NOMO-1 (cell line): ENCODE measurements around the gene KDM3B.
A peak's percentile ranks its signal among the peaks of the same experiment; 100 is the strongest.
"Not testable (repeated sequence)": the region's sequence is repeated elsewhere in the genome, so short reads cannot be mapped to it uniquely, and the experiment has no call there.

Source experiments
- DNase-seq, 2 experiments: peaks; one replicate each; lab custom pipeline; 2025; ENCODE audit not compliant: unreplicated experiment in 2 of 2; lab: John Stamatoyannopoulos, UW

Gene KDM3B, protein sequence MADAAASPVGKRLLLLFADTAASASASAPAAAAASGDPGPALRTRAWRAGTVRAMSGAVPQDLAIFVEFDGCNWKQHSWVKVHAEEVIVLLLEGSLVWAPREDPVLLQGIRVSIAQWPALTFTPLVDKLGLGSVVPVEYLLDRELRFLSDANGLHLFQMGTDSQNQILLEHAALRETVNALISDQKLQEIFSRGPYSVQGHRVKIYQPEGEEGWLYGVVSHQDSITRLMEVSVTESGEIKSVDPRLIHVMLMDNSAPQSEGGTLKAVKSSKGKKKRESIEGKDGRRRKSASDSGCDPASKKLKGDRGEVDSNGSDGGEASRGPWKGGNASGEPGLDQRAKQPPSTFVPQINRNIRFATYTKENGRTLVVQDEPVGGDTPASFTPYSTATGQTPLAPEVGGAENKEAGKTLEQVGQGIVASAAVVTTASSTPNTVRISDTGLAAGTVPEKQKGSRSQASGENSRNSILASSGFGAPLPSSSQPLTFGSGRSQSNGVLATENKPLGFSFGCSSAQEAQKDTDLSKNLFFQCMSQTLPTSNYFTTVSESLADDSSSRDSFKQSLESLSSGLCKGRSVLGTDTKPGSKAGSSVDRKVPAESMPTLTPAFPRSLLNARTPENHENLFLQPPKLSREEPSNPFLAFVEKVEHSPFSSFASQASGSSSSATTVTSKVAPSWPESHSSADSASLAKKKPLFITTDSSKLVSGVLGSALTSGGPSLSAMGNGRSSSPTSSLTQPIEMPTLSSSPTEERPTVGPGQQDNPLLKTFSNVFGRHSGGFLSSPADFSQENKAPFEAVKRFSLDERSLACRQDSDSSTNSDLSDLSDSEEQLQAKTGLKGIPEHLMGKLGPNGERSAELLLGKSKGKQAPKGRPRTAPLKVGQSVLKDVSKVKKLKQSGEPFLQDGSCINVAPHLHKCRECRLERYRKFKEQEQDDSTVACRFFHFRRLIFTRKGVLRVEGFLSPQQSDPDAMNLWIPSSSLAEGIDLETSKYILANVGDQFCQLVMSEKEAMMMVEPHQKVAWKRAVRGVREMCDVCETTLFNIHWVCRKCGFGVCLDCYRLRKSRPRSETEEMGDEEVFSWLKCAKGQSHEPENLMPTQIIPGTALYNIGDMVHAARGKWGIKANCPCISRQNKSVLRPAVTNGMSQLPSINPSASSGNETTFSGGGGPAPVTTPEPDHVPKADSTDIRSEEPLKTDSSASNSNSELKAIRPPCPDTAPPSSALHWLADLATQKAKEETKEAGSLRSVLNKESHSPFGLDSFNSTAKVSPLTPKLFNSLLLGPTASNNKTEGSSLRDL (N-terminal part only)

DNA sequence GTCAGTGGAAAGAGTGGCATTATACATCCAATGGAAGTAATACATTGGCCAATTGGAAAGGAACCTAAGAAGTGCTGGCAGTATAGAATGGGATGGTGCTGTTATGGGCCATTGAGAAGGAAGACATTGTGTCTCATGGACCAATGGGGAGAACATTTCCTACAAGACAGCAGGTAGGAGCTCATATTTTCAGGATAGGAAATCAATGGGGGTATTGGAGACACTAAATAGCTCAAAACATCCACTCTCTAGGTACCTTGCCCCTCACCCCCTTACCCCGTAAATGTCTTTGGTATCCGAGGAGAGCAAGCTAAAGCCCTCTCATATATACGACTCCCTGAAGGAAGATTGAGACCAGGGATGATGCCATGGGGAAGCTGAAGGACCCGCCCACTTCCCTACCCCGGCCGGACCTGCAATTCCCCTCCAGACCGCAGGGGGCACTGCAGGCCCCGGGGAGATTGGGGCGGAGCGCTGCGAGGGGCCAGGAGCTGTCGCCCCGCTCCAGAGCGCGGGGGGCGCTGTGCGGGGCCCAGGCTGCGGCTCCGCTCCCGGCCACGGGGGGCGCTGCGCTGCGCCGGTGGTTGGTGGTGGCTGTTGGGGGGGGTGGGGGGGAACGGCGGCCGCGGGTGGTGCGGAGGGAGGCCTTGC, at the start of gene KDM3B:
Gene KDM3B, plus strand, starts transcription at position 615 of the 651 bp plus-strand sequence. CDS start 111 bp downstream, outside the sequence.
- DNase-seq = peak; percentile 75 to 88

DNA sequence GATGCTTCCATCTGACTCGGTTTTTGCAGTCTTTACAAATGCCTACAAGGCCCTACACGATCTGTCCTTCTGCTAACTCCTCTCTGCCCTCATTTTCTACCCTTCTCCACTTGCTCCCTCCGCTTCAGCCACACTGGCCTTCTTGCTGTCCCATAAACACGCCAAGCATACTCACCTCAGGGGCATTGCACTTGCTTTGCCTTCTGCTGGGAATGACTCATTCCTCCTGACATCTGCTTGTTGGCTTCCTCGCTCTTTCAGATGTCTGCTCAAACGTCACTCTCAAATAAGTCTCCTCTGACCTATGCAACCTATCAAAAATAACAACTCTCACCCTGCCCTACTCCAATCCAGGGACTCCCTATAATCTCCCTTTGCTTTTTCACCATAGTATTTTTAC, 49.1 kb upstream of the KDM3B start:
- DNase-seq = no peak

DNA sequence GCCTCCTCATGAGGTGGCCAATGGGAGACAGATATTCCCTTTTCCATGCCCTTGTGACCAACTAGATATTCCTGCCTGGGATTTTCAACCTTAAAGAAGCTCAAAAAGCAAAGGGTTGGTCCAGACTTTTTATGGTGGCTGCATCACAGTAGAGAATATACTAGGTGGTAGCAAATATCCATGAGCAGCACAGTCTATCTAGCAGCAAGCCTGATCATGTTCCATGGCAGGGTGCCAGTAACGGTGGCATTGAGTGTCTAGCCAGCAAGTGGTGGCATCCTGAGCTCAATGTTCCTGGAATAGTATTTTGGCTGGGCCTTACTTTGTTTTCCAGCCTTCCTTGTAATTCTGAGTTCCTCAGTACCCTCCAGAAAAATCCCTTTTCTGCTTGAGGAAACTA, 46.7 kb upstream of the KDM3B start:
- no peak for DNase-seq

DNA sequence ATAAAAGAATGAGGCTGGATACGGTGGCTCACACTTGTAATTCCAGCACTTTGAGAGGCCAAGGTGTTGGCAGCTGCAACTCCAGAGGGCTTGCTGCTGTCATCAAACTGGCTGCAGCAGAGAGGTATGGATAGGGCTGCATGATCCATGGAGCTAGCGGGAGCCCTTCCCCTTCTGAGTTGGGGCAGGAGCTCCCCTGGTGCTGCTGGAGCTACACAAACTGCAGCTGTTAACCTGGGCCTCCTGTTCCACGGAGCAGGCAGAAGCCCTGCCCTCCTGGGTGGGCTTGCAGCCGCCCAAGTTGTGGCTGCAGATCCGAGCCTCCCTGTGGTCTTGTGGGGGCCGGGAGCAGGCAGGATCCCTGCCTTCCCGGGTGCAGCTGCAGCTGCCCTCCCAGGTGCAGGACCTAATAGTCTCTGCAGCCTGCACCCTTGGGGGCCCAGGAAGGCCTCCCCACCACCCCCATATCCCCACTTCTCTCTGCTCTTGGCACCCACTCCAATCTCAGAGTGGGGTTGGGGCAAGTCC, 36.7 kb upstream of the KDM3B start:
- DNase-seq = no peak

DNA sequence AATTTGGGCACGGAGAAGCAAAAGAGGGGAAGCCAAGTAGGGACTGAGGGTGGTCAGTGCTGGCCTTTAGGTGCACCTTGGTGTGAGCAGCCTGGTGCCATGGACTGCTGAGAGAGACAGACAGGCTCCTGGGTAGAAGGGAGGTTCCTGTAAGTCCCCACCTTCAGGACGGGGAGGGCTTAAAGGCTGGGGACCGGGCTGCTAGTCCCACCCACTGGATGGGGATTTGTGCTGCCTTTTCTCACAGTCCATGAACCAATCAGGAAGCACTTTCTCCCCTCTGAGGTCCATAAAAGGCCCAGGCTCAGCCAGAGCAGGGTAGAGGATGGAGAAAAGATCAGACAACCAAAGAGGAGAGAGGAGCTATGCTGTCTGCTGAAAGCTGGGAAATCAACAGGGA, 36.1 kb upstream of the KDM3B start:
- DNase-seq = no peak

DNA sequence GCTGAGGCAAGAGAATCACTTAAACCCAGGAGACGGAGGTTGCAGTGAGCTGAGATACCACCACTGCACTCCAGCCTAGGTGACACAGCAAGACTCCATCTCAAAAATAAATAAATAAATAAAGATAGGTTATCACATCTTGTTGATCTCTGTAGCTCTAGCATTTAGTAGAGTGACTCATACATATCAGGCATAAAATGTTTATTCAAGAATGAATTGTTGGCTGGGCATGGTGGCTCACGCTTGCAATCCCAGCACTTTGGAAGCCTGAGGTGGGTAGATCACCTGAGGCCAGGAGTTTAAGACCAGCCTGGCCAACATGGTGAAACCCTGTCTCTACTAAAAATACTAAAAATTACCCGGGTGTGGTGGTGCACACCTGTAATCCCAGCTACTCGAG, 34.3 kb upstream of the KDM3B start:
- DNase-seq = not testable (repeated sequence)

DNA sequence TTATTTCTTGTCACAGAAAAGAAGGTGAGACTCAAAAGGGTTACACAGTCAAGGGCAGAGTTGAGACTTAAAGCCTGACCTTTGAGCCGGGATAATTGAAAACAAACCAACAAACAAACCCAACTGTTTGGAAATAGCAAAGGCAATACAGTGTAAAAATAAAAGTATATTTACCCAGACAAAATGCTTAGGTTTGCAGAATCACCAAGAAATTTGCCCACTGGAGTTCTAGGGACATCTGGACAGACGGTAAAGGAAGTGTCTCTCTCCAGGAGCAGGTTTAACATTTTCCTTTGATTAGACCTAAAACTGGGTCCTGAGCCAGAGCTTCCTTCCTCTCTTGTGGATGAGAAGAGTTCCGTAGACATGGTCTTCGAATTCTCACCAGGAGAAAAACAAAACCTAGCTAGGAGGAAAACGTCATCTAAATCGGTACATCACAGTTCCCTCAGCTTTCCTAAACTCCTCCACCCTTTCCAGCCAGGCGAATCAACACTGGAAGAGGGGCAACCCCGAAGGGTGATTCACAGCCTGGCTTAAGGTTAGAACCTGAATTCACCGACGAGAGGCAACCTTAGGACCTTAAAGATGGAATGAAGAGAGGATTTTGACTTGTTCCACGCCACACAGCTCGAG, 21.6 kb upstream of the KDM3B start:
- DNase-seq = no peak

DNA sequence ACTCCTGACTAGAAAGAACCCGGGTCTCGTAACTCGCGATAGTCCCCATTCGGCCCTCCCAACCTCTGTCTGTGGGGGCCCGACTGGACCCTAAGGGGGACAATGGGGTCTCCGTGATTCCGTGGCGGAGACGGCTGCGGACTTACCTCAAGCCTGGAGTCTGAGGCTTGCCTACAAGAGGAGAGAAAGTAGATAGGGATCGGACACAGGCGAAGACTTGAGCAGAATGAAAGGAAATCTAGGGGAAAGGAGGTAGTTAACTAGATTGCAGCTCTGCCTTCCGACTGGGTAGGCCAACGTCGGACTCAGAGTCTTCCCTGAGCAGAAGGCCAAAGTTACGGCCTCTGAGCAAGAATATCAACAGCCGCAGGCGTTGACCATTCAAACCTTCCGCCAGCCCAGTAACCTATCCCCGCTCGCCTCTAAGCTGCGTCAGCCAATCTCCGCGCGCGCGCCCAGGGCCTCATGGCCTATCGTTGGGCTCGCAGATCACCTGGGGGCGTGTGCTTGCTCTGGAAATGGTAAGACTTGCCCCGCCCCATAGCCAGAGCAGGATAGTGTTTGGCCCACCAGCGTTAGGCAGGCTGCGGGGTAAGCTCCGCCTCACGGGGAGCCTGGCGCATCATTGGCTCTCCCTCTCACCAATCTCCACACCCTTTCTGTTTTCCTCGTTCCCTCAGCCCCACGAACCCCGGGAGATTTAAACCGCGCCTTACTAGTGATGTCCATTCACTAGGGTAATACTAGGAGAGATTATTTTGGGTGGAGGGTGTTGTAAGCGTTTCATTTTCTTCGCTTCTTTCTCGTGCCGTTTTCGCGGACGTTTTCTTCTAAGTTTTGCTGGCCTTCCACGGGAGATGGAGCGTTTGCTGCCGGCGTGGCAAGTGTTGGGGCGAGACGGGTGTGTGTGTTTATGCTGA, 20.8 kb upstream of the KDM3B start, which contains the start of gene CDC25C:
Gene CDC25C, minus strand, starts transcription at position 356 of the 920 bp plus-strand sequence. CDS start 624 bp downstream, outside the sequence.
- DNase-seq = peak; percentile 99 to 100

DNA sequence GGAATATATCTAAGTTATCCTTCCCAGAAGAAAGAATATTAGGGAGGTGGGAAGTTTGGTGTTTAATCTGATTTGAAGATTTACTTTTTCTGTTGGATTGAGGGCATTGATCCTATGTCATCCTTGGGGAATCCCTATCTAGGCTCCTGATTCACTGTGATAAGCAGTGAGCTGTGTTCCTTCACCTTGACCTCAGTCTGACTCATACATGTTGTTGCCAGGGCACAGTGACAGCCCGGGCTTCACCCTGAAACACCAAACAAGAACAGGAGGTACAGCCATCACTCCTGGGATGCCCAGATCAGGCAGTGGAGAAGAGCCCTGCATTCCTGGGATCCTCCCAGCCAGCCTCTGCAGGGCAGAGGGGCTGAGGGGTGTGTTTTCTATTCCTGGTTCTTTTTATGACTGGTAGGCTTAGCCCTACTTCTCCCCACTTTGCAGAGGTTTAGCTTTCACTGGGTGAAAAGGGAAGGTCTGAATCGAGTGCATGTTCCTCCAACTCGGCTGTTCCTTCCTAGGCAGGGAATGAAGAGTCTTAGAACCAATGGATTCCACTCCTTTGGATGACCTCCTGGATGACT, 17.5 kb upstream of the KDM3B start:
- no peak for DNase-seq

DNA sequence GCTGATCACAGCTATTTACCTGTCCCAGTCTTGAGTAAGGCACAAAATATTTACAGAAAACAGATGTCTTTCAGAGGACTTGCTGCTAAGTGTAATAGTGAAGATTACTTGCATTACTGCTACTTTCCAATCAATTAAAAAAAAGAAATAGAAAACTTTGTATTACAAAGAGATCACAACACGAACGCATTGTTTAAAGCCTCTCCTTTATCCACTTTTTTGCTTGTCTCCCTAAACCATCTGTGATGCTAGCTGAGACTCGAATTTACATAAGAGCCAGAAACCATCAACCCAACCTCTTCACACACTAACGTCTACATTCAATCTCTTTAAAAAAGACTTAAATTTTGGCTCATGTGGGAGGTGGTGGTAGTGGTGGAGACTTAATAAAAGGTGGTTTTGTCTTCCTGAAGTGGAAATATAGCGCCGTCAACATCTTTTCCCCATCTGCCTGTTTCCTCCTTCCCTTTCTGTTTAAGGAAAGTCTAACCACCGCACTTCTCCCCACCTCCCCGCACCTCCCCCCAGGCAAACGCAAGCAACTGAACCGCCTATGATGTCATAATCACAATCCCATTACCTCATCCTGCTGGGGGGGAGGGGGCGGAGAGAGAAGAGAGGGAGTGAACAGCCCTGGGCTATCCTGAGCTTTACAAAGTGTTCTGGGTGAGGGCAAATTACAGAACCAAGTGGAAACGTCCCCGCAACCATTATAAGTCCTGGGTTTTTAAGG, 15.4 kb upstream of the KDM3B start:
- peak in 1 of 2 experiments; percentile 92 for DNase-seq

DNA sequence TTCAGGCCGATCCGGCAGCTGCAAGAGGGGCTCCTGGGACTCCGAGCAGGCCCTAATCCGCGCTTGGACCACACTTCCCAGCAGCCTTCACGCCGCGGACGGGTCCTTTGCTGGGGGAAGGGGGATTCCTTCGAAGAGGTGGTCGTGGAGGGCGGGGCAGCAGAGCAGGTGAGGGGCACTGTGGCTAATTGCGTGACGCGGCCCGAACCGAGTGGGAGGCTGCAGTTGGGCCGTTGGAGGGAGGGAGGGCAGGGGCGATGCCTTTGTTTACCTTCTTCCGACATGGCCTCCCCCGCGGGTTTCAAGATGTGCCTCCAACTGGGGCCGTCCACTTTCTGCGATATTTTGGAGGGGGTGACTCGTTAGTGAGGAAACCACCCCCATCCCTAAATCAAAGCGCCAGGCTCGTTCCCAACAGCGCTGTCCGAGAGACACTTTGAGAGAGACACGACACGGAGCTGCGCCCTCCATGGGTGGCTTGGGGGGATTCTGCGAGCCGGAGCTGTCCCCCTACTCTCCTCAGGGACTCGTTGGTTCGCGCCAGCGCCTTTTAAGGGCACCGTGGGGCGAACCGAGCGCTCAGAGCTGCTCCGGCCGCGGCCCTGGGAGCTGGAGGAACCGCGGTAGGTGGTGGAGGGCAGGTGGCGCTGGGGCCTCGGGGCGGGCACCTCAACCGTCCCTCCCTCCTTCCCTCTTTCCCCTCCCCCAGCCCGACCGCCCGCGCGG, 14.6 kb upstream of the KDM3B start, which contains the start of gene FAM53C:
Gene FAM53C, plus strand, starts transcription at position 582 of the 726 bp plus-strand sequence. CDS start 3,070 bp downstream, outside the sequence.
- peak; percentile 89 to 92 for DNase-seq

DNA sequence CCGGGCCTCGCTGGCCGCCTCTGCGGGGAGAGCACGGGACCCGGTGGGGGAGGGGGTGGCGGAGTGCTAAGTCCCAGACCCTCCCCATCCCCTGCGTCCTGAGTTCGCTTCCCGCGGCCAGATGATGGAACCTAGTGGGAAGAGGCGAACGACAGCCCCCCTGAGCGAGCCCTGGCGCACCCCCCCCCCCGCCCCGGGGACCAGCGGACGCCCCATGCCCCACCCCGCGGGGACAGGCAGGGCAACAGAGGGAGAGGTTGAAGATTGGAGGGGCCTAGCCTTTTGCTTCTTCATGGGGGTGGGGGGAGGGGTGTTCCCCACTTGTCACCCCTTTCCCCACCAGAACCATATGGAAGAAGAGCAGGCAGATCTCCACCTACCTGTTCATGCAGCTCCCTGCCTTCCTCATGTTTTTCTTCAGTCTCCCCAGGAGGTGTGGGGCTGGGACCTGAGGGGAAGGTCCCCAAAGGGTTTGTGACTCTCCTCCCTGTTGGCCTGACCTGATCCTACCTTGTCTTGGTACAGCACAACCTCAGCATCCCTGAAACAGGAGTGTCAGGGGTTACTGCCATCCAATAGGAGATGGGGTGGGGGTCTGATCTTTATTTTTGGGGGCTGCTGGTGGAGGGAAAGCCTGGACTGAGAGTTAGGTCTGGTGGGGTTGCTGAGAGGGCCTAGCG, 13.9 kb upstream of the KDM3B start:
- peak in 1 of 2 experiments; percentile 32 for DNase-seq

DNA sequence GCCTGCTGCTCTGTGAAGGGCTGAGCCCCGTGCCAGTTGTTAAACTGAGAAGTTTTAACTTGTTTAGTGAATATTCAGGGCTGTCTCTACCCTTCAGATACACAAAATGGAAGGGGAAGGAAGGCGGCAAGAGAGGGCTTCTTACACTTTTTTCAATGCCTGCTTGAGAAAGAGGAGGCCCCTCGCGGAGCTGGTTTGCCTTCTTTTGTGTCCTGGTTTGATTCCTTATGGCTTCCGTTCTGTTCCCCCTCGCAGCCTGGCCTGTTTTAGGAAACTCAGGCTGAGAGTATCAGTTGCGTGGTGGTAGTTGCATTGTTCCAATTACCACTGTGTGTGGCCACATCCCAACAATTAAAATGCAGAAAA, 13.4 kb upstream of the KDM3B start:
- peak in 1 of 2 experiments; percentile 25 for DNase-seq

DNA sequence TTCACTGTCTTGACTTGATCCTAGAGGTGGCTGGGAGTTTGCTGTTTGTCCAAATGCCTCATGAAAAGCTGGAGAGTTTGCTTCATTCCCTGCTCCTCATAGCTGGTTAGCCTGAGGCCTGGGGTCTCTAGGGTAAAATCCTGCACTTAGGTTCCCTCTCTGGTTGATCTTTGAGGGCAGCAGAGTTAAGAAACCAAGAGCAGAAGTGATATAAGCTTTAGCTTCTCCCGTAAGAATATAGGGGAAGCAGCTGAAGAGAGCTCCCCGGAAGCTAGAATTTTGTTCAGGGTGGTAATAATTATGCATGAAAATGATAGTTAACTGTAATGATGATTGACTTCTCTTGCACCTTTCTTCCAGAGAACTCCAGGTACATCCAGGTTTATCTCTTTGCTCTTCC, 13.0 kb upstream of the KDM3B start:
- DNase-seq = peak in 1 of 2 experiments; percentile 59

DNA sequence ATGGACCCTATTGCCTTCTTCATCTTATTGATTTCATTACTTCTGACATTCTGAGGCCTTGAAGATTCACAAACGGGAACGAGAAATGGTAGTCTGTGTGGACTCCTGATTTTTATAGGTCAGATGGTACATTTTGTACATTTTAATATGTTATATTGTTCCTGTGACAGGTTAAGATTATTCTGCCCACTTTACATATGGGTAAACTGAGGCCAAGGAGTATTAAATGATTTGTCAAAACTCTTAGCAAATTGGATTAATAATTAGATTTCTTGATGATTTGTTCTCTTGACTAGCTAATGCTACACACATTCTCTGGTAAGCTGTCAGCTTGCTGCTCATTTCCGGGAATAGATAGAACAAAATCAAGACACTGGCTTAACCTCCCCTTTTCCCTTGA, 12.5 kb upstream of the KDM3B start:
- no peak for DNase-seq
